ENCODE data around the gene HLF. TPM values are rescaled to one million over a fixed set of nuclear protein-coding genes. Genes with fewer than 3 reads are reported as not detected.

The HLF gene
- total and polyA plus RNA-seq, 10 of the 15 experiments (the other 5 are each of a cell fraction or from before 2014, with no cell fraction given), result 0.01 to 0.33 (median 0.20) TPM; not detected in 3

DNA sequence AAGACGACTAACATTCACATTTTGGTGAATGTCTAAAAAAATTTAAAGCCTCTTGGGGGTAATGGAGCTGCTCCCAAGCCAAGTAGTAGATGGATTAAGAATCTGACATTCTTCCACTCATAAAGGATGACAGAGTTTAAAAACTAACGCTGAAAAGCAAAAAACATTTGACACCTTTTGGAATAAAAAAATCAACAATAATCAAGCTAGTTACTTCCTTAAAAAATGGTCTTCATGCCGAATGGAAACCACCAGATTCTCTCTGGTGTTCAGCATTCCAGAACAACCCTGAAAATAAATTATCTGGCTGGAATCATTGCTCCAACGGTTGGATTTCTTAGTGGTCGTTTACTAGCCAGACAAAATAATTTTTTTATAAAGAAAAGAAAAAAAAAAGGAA, 18.0 kb downstream of the HLF start (continued):
- no peak for TF ChIP-seq ZNF384 (IDR thresholded peaks at IDR 0.05; ENCODE audit: borderline replicate concordance, low read depth, low read length)
- no peak for TF ChIP-seq TAF1 (IDR thresholded peaks at IDR 0.05; ENCODE audit: borderline replicate concordance, low read depth, low read length)
- TF ChIP-seq ZSCAN29 (IDR thresholded peaks at IDR 0.05), result no peak
- TF ChIP-seq STAT1 (conservative IDR thresholded peaks at IDR 0.05), result no peak
- no peak for TF ChIP-seq RUNX3 (IDR thresholded peaks at IDR 0.05; ENCODE audit: low read length)
- no peak for TF ChIP-seq RAD51 (IDR thresholded peaks at IDR 0.05)

DNA sequence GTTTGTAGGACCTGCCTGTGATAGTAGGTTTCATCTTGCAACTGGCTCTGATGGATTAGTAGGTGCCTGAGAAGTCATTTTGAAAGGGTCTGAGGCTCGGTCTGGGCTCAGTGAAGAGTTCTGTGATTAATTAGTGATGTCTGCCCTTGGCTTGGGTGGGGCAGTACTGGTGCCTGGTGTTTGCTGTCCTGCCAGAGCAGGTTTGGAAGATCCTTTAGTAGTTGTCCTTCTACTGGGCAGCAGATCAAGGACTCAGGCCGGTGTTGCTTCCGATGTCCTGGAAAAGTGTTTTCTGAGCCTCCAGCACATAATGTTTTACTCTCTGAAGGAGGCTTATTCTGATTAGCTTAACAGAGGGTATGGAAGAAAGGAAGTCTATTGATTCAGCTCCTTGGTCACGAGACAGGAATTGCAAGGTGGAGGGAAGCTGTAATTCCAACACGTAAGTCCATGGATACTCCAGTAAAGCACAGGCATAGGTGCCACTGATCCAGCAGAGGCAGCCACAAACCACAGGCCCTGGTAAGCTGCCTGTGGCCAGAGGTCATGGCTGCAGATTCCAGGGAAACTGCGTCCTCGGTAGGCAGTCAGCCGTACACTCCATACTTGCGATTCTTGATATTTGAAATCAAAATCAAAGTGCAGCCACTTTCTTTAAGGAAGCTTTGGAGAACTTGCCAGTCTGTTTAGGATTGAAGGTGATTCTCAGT, 18.7 kb downstream of the HLF start:
- intact Hi-C loops (cut with micrococcal nuclease; ENCODE audit: unreplicated experiment) (no loop called here), in situ Hi-C loops (cut with MboI) (no loop called here)
- Histone ChIP-seq H3K9ac (ENCODE audit: control insufficient read depth, insufficient read depth, low read length) (no peak overlapping the region), H4K20me1 (ENCODE audit: control insufficient read depth, insufficient read depth) (no peaks in the 10 kb centered on the region), H3K4me1 (ENCODE audit: control insufficient read depth, insufficient read depth, low read length) (no peaks in the 10 kb centered on the region), H3K27me3 (replicated peaks in 1 of 2; ENCODE audit: control insufficient read depth in 2 of 2, insufficient read depth in 2 of 2, low read length in 1 of 2) (no peaks in the 10 kb centered on the region; a peak in 1 of 4 replicates), H2AFZ (ENCODE audit: control insufficient read depth, low read depth, low read length) (no peak overlapping the region), H3K4me2 (ENCODE audit: control insufficient read depth, insufficient read depth) (no peak overlapping the region), H3K4me3 (no peak overlapping the region), H3K9me3 (replicated peaks; ENCODE audit: control insufficient read depth, insufficient read depth, low read length) (no peaks in the 10 kb centered on the region), H3K27ac (ENCODE audit: control insufficient read depth, insufficient read depth) (no peak overlapping the region), H3K79me2 (ENCODE audit: control insufficient read depth, insufficient read depth, low read length) (no peaks in the 10 kb centered on the region), H3K36me3 (ENCODE audit: control insufficient read depth in 2 of 2, insufficient read depth in 2 of 2, low read length in 1 of 2) (no peaks in the 10 kb centered on the region)
- DNase-seq (ENCODE audit: low read depth, low spot score), result no peak
- ChIA-PET SMC1A (ENCODE audit: uncharacterized antibody, unreplicated experiment) (no interaction called here), RAD21 (ENCODE audit: unreplicated experiment) (interaction anchor here (0.6 kb wide), 1 partner anchor 231 kb away, joined by 3 read pairs; no protein-coding TSS in a partner anchor), CTCF (interaction anchor here (2.2 kb wide), 1 partner anchor 290 kb away, joined by 4 read pairs; no protein-coding TSS in a partner anchor), POLR2A (no interaction called here)
- WGBS (ENCODE audit: insufficient coverage, insufficient replicate concordance, low lambda C conversion rate, missing lambda C conversion rate), result 64% methylated on average over 9 of the region's 9 CpGs
- FAIRE-seq, result no peak
- no peak for ATAC-seq
- BruUV-seq (replicated peaks), result no TSS peak
- TF ChIP-seq, protein P1, sequence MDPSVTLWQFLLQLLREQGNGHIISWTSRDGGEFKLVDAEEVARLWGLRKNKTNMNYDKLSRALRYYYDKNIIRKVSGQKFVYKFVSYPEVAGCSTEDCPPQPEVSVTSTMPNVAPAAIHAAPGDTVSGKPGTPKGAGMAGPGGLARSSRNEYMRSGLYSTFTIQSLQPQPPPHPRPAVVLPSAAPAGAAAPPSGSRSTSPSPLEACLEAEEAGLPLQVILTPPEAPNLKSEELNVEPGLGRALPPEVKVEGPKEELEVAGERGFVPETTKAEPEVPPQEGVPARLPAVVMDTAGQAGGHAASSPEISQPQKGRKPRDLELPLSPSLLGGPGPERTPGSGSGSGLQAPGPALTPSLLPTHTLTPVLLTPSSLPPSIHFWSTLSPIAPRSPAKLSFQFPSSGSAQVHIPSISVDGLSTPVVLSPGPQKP (IDR thresholded peaks at IDR 0.05; ENCODE audit: low read depth, low read length), result no peak
- no peak for TF ChIP-seq SUZ12 (IDR thresholded peaks at IDR 0.05; ENCODE audit: unreplicated experiment)
- TF ChIP-seq, protein P2, sequence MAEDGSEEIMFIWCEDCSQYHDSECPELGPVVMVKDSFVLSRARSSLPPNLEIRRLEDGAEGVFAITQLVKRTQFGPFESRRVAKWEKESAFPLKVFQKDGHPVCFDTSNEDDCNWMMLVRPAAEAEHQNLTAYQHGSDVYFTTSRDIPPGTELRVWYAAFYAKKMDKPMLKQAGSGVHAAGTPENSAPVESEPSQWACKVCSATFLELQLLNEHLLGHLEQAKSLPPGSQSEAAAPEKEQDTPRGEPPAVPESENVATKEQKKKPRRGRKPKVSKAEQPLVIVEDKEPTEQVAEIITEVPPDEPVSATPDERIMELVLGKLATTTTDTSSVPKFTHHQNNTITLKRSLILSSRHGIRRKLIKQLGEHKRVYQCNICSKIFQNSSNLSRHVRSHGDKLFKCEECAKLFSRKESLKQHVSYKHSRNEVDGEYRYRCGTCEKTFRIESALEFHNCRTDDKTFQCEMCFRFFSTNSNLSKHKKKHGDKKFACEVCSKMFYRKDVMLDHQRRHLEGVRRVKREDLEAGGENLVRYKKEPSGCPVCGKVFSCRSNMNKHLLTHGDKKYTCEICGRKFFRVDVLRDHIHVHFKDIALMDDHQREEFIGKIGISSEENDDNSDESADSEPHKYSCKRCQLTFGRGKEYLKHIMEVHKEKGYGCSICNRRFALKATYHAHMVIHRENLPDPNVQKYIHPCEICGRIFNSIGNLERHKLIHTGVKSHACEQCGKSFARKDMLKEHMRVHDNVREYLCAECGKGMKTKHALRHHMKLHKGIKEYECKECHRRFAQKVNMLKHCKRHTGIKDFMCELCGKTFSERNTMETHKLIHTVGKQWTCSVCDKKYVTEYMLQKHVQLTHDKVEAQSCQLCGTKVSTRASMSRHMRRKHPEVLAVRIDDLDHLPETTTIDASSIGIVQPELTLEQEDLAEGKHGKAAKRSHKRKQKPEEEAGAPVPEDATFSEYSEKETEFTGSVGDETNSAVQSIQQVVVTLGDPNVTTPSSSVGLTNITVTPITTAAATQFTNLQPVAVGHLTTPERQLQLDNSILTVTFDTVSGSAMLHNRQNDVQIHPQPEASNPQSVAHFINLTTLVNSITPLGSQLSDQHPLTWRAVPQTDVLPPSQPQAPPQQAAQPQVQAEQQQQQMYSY (CRISPR knock-in tag; IDR thresholded peaks at IDR 0.05), result no peak
- no peak for TF ChIP-seq NR2F1 (conservative IDR thresholded peaks at IDR 0.05)
- no peak for TF ChIP-seq TAF1 (IDR thresholded peaks at IDR 0.05; ENCODE audit: borderline replicate concordance, low read depth, low read length)
- no peak for TF ChIP-seq SP1 (IDR thresholded peaks at IDR 0.05; ENCODE audit: low read depth, low read length)
- no peak for TF ChIP-seq RAD21 (IDR thresholded peaks at IDR 0.05; ENCODE audit: insufficient read depth, low read depth, low read length)
- TF ChIP-seq, protein P3, sequence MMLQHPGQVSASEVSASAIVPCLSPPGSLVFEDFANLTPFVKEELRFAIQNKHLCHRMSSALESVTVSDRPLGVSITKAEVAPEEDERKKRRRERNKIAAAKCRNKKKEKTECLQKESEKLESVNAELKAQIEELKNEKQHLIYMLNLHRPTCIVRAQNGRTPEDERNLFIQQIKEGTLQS (IDR thresholded peaks at IDR 0.05; ENCODE audit: borderline replicate concordance, extremely low read depth, low read depth, low read length), result no peak
- TF ChIP-seq, protein P4, sequence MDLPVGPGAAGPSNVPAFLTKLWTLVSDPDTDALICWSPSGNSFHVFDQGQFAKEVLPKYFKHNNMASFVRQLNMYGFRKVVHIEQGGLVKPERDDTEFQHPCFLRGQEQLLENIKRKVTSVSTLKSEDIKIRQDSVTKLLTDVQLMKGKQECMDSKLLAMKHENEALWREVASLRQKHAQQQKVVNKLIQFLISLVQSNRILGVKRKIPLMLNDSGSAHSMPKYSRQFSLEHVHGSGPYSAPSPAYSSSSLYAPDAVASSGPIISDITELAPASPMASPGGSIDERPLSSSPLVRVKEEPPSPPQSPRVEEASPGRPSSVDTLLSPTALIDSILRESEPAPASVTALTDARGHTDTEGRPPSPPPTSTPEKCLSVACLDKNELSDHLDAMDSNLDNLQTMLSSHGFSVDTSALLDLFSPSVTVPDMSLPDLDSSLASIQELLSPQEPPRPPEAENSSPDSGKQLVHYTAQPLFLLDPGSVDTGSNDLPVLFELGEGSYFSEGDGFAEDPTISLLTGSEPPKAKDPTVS (IDR thresholded peaks at IDR 0.05; ENCODE audit: low read depth, low read length), result no peak
- TF ChIP-seq KAT2A (conservative IDR thresholded peaks at IDR 0.05; ENCODE audit: control insufficient read depth, low read depth, low read length), result no peak
- no peak for TF ChIP-seq RCOR1 (conservative IDR thresholded peaks at IDR 0.05; ENCODE audit: low read depth, low read length)
- TF ChIP-seq GATAD2B (conservative IDR thresholded peaks at IDR 0.05; ENCODE audit: low read depth), result no peak

Data from GM12878 (cell line).